Measurements from ENCODE around the gene NCBP2.

GRCh38 chr3:196942915-196943277, 568 bp upstream of the NCBP2 start:
- TF ChIP-seq CTCF (IDR thresholded peaks at IDR 0.05) (no peak), POLR2A (IDR thresholded peaks at IDR 0.05; ENCODE audit: low read depth) (no peak), POLR2AphosphoS5 (IDR thresholded peaks at IDR 0.05) (no peak)

Measured in esophagus muscularis mucosa (tissue), 3 donors.